DOHH2 (cell line): ENCODE measurements around the gene IL16.

Source experiments
- EZH2phosphoT487 ChIP-seq: fragments of 200-600 bp; sonication (generic); IDR thresholded peaks from 2 replicates; pipeline ENCODE4 v1.6.1; 2017; ENCODE audit warnings: borderline replicate concordance, mild to moderate bottlenecking, antibody characterized with exemption, low read length, moderate library complexity, mixed read lengths
- TF ChIP-seq, protein P1 (sequence below): fragments of 200-600 bp; sonication (generic); IDR thresholded peaks from one replicate; pipeline ENCODE4 v1.5.1; 2014; ENCODE audit warnings: antibody characterized with exemption, mild to moderate bottlenecking, low read depth, low read length; ENCODE audit not compliant: poor library complexity, severe bottlenecking

DNA sequence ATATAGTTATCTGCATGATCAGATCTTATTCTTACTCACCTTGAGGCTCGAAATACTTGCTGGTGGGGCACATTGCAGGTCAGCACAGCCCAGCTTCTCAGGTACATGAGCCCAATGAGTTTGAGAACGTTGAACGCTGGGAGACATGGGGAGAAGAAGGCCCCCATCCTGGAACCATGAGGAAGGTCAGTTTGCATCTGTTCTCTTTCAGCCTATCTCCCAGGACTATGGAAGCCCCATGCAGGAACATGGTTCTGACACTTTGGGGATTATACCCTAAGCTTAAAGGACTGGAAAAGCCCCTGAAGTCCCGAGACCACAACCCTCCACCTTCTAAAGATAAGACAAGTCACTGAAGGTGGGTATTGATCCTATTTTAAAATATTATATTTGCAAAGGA, 144.7 kb downstream of the IL16 start:
- TF ChIP-seq, protein P1, sequence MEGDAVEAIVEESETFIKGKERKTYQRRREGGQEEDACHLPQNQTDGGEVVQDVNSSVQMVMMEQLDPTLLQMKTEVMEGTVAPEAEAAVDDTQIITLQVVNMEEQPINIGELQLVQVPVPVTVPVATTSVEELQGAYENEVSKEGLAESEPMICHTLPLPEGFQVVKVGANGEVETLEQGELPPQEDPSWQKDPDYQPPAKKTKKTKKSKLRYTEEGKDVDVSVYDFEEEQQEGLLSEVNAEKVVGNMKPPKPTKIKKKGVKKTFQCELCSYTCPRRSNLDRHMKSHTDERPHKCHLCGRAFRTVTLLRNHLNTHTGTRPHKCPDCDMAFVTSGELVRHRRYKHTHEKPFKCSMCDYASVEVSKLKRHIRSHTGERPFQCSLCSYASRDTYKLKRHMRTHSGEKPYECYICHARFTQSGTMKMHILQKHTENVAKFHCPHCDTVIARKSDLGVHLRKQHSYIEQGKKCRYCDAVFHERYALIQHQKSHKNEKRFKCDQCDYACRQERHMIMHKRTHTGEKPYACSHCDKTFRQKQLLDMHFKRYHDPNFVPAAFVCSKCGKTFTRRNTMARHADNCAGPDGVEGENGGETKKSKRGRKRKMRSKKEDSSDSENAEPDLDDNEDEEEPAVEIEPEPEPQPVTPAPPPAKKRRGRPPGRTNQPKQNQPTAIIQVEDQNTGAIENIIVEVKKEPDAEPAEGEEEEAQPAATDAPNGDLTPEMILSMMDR = no peak
- TF ChIP-seq EZH2phosphoT487 = no peak
